Vagina (tissue), 2 donors: ENCODE data around the gene ANP32B.

ENCODE experiments used
- POLR2AphosphoS5 ChIP-seq, 2 donors: sonication (generic); formaldehyde crosslinking; IDR thresholded peaks; one replicate each; pipeline ENCODE4 v1.9.0; 2017; ENCODE audit warnings: antibody characterized with exemption in 2 of 2, mild to moderate bottlenecking in 2 of 2, low read depth in 1 of 2; ENCODE audit not compliant: insufficient read depth in 1 of 2
- TF ChIP-seq, protein P1 (sequence below), 3 experiments: fragments of 450-650 bp in 2 of 3; fragments of 200-600 bp in 1 of 3; sonication (generic) in 1 of 3; IDR thresholded peaks; one replicate each; pipeline ENCODE4 v1.5.1; 2017 to 2019; ENCODE audit warnings: antibody characterized with exemption in 3 of 3, mild to moderate bottlenecking in 2 of 3, moderate library complexity in 2 of 3

DNA sequence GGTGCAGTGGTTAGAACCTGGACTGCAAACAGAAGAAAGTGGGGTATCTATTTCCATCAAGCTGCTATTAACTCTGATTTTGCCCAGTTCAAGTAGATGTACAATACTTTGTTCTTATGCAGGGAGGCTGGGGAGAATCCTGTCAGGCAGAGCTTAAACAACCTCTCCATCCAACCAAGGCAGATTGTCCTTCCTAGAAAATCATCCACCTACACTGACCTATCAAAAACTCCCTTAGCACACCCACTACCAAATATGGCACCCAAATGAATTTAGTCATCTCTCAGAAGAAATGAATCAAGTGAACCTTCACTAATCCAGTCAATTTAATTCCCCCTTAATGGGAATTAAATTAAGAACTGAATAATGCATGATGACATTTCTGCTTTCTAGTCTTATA is 26.8 kb upstream of the ANP32B start:
- TF ChIP-seq, protein P1, sequence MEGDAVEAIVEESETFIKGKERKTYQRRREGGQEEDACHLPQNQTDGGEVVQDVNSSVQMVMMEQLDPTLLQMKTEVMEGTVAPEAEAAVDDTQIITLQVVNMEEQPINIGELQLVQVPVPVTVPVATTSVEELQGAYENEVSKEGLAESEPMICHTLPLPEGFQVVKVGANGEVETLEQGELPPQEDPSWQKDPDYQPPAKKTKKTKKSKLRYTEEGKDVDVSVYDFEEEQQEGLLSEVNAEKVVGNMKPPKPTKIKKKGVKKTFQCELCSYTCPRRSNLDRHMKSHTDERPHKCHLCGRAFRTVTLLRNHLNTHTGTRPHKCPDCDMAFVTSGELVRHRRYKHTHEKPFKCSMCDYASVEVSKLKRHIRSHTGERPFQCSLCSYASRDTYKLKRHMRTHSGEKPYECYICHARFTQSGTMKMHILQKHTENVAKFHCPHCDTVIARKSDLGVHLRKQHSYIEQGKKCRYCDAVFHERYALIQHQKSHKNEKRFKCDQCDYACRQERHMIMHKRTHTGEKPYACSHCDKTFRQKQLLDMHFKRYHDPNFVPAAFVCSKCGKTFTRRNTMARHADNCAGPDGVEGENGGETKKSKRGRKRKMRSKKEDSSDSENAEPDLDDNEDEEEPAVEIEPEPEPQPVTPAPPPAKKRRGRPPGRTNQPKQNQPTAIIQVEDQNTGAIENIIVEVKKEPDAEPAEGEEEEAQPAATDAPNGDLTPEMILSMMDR (IDR thresholded peaks at IDR 0.05): no peak
- TF ChIP-seq POLR2AphosphoS5 (IDR thresholded peaks at IDR 0.05; ENCODE audit: insufficient read depth in 1 of 2, low read depth in 1 of 2): no peak
